Iris pigment epithelial cell (primary cell): ENCODE results near the gene EML1.

Experiments used
- DNase-seq: peaks from one replicate; pipeline ENCODE4 v3.0.0-alpha.2; 2011; ENCODE audit warnings: low read depth

EML1 gene

GRCh38 chr14:99938376-99938775, 145.2 kb downstream of the EML1 start:
- DNase-seq, result no peak

GRCh38 chr14:99938896-99939295, 145.7 kb downstream of the EML1 start:
- no peak for DNase-seq

- no peak for DNase-seq
Observed at GRCh38 chr14:99939421-99939820, 146.2 kb downstream of the EML1 start.

GRCh38 chr14:99940064-99940463, 146.9 kb downstream of the EML1 start:
- DNase-seq, result no peak

DNA sequence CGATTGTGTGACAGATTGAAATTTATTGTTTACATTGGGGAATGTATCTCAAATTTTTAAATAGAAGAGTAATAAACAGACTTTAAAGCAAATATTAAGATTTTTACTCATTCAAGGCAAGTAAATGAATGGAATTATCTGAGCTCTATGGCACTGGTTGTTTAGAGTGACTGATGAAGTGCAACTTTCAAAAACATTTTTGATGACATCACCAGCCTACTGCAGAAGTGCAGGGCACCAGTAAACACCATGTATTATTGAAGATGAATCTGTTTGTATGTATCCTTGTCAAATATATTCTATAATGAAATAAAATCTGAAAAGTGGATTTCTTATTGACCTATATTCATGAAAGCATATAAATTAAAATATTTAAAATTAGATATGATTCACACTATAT, 148.0 kb downstream of the EML1 start:
- DNase-seq, result no peak

- no peak for DNase-seq
Observed at GRCh38 chr14:99943620-99944019, 150.4 kb downstream of the EML1 start.

DNA sequence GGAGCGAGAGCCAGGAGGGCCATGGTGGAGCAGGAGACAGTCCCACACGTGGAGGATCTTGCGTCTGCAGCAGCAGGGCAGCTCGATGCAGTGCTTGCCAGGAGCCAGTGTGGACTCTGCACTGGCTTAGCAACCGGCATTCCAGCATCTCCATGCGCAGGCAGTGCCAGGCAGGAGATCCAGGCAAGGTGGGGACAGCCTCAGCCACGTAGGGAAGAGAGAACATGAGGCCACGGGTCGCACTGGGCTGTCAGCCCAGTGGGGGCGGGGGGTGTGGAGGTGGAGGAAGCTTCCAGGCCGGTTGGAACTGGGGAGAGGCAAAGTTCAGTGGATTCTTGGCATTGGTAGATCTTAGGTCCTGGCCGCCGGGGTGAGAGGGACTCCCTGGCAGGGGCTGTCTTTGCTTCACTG, 151.0 kb downstream of the EML1 start:
- DNase-seq, result no peak

GRCh38 chr14:99945732-99946651, 152.8 kb downstream of the EML1 start:
- DNase-seq, result peak; percentile 11

- no peak for DNase-seq
Observed at GRCh38 chr14:99946652-99947489, 153.7 kb downstream of the EML1 start.

DNA sequence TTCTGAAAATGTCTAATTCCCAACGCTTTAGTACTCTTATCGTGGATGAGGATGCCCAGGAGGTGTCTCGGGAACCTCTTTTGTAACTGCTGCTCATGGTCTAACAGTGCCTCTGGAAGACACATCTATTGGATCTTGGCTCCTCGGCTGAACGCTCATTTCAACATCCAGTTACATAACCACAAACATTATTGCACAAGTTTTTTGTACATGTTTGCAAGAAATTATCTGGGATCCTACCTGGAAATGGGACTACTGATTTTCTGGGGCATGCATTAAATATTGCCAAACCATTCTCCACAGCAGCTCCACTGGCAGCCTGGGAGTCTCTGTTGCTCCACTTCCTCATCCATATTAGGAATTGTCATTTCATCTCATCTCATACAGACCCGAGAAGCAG, 154.5 kb downstream of the EML1 start:
- DNase-seq, result peak; percentile 34

DNA sequence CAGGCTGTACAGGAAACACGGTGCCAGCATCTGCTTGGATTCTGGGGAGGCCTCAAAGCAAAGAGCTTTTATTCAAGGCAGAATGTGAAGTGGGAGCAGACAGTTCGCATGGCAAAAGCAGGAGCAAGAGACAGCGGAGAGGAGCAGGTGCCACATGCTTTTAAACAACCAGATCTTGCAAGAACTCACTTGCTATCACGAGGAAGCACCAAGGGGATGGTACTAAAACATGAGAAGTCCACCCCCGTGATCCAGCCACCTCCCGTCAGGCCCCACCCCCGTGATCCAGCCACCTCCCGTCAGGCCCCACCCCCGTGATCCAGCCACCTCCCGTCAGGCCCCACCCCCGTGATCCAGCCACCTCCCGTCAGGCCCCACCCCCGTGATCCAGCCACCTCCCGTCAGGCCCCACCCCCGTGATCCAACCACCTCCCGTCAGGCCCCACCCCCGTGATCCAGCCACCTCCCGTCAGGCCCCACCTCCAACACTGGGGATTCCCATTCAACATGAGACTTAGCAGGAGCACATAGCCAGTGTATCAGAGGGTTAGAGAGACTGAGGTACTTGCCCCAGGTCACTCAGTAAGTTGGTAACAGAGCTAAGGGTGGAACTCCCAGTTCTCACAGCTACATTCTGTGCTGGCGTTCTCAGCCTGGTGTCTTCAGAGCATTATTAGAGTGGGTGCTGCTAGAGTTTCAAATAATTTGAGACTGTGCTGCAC, 156.0 kb downstream of the EML1 start:
- peak; percentile 41 for DNase-seq

DNA sequence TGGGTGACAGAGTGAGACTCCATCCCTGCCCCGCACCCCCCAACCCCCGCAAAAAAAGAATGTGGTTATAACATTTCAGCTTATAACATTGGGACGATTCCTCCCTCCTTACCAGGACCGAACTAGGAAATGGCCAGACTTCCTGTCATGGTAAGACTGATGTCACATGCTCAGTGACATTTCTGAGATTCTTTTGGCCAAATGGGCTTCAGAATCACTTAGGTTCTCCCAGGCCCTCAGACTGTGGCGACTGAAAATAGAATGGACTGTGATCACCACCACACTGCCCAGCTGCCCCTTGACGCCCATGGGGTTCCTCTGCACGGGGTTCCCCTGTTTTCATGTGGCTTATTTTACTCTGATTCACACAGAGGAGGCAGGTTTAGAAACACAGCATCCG, 157.0 kb downstream of the EML1 start:
- no peak for DNase-seq

DNA sequence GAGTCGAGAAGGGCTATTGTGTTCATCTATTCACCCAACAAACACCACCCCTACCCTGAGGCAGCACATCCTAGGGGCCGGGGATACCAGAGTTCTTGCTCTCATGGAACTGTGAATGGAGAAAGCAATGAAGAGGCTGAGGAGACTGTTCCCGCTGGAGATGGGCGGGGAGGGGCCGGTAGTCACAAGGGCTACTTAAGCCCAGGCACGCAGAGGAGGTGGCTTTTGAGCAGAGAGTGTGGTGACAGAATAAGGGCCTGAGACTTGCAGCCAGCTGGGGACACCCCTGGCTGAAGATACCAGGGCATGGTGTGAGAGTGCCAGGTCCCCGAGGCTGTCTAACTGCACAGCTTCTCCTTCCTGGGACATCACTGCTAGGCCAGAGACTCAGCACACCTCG, 157.9 kb downstream of the EML1 start:
- no peak for DNase-seq

GRCh38 chr14:99952039-99952438, 158.8 kb downstream of the EML1 start:
- no peak for DNase-seq

- DNase-seq, result no peak
Observed at GRCh38 chr14:99952453-99952852, 159.2 kb downstream of the EML1 start.

DNA sequence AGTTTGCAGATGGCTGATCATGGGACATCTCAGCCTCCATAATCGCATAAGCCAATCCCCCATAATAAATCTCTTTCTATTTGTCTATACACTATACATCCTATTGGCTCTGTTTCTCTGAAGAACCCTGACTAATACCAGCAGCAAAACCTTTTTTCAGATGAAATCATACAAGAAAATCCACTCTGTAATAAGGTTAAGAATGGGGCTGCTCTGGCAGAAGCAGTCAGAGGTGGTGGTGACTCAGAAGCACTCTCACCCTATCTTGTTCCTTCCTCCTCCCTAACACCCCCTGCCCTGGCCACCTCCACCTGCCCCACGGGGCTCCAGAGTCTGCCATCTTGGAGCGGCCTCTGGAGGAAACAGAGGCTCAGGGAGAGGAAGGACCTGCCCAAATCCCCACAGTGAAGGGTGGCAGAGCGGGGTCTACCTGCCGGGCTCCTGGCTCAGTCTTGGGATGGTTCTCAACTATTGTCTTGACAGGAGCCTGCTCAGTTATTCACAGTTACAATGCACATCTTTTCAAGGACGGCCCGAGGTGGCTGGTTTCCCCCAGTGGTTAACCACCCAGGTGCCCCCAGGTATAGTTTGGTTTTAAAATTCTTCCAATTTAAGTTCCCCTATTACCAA, 162.7 kb downstream of the EML1 start:
- DNase-seq, result no peak

GRCh38 chr14:99958380-99958779, 165.2 kb downstream of the EML1 start:
- no peak for DNase-seq

DNA sequence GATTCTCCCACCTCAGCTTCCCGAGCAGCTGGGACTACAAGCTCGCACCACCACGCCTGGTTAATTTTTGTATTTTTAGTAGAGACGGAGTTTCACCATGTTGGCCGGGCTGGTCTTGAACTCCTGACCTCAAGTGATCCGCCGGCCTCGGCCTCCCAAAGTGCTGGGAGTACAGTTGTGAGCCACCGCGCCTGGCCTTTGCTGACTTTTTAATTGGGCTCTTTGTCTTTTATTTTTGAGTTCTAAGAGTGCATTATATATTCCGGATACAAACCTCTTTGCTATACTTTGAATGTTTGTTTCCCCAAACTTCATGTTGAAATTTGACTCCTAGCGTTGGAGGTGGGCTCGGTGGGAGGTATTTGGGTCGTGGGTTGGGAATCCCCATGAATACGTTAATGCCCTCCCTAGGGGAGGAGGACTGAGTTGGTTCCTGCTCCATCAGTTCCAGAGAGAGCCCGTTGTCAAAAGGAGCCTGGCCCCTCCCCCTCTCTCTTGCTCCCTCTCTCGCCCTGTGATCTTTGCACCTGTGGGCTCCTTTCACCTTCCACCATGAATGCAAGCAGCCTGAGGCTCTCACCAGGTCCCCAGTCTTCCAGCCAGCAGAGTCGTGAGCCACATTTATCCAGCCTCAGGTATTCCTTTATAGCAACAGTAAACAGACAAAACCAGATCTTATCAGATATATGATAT, 168.8 kb downstream of the EML1 start:
- no peak for DNase-seq

DNA sequence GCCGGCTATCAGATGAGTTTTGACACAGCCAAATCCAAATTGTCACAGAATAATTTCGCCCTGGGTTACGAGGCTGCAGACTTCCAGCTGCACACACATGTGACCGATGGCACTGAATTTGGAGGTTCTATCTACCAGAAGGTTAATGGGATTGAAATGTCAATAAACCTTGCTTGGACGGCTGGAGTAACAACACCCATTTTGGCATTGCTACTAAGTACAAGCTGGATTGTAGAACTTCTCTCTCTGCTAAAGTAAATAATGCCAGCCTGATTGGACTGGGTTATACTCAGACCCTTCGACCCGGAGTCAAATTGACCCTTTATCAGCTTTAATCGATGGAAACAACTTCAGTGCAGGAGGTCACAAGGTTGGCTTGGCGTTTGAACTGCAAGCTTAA, 171.8 kb downstream of the EML1 start:
- no peak for DNase-seq

DNA sequence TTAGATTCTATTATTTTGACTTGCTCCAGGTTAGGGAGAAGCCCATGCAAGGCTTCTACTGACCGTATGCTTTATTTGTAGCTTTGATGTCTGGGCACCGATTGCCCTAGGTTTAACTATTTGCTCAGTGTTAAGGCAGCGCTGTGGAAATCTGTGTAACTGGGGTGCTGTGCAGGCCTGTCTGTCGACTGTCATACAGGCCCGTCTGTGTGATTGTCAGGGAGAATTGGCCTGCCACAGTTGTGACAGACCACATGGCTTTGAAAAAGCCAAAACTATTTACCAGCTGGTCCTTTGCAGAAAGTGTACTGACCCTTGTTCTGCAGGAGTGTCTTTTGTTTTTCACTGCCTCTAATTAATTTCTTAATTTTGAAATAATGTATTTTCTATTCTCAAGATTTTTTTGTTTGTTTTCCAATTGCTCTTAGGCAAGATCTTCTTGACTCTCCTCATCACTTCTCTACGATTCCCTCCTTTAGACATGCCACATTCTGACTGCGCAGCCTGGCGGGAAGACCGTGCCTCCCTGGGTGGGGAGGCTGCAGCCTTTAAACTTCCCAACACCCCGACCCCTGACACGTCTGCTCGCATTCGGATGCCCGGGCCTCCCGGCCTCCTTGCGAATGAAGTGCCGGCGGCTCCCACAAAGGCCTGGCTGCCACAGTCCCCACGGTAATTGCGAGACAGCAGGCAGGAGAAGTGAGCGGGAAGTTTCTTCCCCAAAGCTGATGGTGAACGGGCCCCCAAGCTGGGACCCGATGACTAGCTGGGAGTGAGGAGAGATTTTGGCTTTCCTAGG, 173.0 kb downstream of the EML1 start:
- DNase-seq, result no peak

DNA sequence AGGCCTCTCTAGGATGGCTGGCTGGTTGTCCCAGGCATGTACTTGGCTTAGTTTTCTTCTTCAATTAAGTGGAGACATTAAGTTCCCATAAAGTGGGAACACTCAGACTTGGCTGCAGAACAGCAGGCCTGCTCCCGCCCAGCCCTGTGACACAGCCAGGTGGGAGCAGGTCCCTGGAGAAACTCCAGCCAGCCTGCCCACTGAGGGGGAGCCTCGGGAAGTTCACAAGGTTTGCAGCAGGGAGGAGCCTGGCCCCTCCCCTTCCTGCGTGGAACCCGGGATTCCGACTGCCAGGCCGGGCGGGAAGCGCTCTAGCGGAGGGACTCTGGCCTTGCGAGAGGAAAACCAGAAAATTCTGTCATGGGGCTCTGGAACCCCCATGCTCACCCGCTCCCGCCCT, 173.7 kb downstream of the EML1 start:
- no peak for DNase-seq
